Esophagus muscularis mucosa (tissue), 4 donors: ENCODE results near the gene OR4D1.

Experiments used
- CTCF ChIP-seq, 3 experiments: fragments of 200-600 bp in 2 of 3; fragments of 450-650 bp in 1 of 3; sonication (generic) in 2 of 3; IDR thresholded peaks; one replicate each; pipeline ENCODE4 v1.5.1; 2017 to 2019; ENCODE audit warnings: antibody characterized with exemption in 3 of 3, mild to moderate bottlenecking in 2 of 3, moderate library complexity in 1 of 3
- EP300 ChIP-seq: sonication (generic); formaldehyde crosslinking; IDR thresholded peaks from one replicate; pipeline ENCODE4 v1.6.1; 2017; ENCODE audit warnings: antibody characterized with exemption
- POLR2A ChIP-seq: fragments of 450-650 bp; IDR thresholded peaks from one replicate; pipeline ENCODE4 v1.6.1; 2017; ENCODE audit warnings: antibody characterized with exemption, moderate library complexity, mild to moderate bottlenecking, low read depth
- POLR2AphosphoS5 ChIP-seq, 2 donors: sonication (generic); formaldehyde crosslinking; IDR thresholded peaks; one replicate each; pipeline ENCODE4 v1.6.1; 2017; ENCODE audit warnings: antibody characterized with exemption in 2 of 2

GRCh38 chr17:58205936-58206335, 57.8 kb downstream of the OR4D1 start:
- TF ChIP-seq CTCF (IDR thresholded peaks at IDR 0.05) = no peak
- TF ChIP-seq POLR2AphosphoS5 (IDR thresholded peaks at IDR 0.05) = no peak
- TF ChIP-seq POLR2A = no peak
- no peak for TF ChIP-seq EP300
